ENCODE results near the gene STAT5B.
A peak's percentile ranks its signal among the peaks of the same experiment; 100 is the strongest.
"Not testable (repeated sequence)": the region's sequence is repeated elsewhere in the genome, so short reads cannot be mapped to it uniquely, and the experiment has no call there.

Gene STAT5B

DNA sequence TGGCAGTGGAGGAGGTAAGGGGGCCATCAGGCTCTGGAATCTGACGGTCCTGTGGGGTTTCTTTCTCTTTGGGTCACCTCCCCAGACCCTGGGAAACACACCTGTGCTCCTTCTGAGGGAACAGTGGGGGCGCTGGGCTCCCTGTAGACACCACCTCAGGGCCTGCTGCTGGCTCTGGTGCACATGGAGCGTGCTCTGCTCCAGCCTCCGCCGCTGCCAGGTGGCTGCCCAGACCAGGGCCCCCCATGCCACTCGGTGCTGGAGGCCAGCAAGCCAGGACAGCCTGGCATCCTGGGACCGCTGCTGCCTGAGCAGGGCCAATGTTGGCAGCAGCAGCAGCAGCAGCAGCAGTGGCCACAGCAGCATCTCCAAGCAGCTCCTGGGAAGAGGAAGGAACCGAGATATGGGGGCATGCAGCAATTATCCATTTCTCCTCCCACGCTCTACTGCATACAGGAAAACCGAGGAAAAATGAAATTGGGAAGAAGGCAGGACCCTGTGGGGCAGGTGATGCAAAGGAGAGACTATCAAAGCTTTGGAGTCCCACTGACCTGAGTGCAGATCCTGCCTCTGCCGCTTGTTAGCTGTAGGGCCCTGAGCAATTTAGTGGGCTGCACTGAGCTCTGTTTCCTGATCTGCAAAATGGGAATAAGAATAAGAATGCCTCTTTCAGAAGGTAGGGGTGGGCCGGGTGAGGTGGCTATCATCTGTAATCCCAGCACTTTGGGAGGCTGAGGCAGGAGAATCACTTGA is 82.8 kb downstream of the STAT5B start:
- no peak for DNase-seq (ENCODE audit: low spot score)

DNA sequence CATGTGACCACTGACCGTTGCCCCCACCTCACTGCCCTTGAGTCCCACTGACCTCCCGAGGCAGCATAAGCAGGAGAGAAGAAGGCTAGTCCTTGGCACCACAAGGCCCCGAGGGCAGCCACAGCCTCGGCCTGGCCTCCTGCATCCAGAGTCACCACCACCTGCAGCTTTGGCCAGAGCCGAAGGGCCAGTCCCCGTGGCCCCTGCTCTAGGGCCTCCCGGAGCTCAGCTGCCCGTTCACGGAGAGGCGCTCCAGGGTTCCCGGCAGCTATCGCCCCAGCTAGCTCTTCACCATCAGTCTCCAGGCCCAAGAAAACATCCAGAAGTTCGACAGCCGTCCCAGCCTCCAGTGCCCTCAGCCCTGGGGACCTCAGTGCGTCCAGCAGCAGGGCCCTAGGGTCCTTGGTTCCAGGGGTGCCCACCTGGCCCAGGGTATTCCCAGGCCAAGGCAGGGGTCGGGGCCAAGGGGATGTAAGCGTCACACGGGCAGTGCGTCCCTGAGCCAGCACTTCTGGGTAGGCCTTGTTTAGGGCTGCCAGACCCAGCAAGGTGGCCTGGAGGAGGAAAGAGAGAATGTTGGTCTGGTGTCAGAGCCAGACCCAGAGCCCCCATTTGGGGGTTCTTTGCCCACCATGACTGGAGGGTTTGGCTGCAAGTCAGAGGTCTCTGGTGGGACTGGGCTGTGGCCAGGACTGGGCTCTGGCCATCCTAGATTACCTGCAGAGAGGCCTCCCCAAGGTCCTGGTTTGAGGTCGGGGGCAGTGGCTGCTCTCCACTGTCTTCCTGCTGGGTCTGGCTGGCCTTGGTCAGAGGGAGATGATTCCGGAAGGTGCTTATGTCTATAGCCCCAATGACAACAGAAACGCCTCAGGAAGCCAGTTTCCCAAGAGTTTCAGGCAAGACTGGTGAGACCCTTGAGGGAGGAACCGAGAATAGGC is 83.7 kb downstream of the STAT5B start:
- DNase-seq (ENCODE audit: low spot score) = no peak

GRCh38 chr17:42191275-42191608 is 84.9 kb downstream of the STAT5B start:
- no peak for DNase-seq (ENCODE audit: low spot score)

DNA sequence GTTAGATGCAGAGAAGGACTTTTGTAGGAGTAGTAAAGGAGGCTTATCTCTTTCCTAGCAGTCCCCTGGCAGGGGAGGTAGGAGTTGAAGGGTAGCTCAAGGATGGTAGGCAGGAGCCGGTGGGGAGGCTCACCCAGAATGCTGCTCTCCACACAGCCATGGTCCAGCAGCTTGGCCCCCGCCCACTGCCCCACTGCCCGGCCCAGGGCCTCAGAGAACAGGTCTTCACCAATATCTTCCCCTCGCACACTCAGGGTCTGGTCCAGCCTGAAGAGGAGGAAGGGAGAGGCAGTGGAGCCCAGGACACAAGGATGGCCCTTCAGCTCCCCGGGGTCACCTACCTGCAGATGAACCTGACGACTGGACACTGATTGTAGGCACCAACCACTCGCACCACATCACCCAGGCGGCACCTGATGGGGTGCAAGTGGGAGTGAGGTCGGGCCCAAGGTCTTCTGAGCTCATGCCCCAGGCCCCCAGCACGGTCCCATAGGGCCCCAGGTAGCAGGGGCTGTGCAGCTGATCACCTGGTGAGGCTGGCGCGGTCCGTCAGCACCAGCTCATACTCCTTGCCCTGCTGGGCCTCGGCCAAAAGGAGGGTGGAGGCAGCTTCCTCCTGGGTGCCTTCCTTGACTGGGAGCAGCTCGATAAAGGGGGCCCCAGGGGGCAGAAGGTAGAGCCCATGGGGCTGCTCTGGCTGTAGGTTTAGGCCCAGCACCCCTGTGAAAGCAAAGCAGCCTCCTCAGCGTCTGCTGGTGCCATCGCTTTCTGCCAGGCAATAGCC is 85.5 kb downstream of the STAT5B start:
- no peak for DNase-seq (ENCODE audit: low spot score)

- DNase-seq (ENCODE audit: low spot score) = no peak
Observed at GRCh38 chr17:42189651-42189965, 86.6 kb downstream of the STAT5B start.

GRCh38 chr17:42188749-42189650 is 87.2 kb downstream of the STAT5B start:
- no peak for DNase-seq (ENCODE audit: low spot score)

- no peak for DNase-seq (ENCODE audit: low spot score)
Observed at GRCh38 chr17:42187833-42188232, 88.4 kb downstream of the STAT5B start.

GRCh38 chr17:42186191-42186590 is 90.0 kb downstream of the STAT5B start:
- not testable (repeated sequence) for DNase-seq (ENCODE audit: low spot score)

DNA sequence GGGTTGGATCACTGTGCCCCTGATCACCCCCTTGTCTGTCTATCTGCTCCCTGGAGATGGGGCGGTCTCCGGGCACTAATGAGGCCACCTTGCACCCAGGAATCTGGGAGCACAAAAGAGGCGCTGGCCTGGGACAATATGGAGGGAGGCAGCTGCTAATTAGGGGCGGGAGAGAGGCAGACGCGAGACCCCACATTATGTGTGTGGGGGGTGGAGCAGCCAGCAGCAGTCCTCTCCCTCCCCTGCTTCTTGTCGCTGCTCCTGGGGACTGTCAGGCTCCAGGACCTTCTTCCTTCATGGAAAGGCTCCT is 90.6 kb downstream of the STAT5B start:
- DNase-seq (ENCODE audit: low spot score) = no peak

DNA sequence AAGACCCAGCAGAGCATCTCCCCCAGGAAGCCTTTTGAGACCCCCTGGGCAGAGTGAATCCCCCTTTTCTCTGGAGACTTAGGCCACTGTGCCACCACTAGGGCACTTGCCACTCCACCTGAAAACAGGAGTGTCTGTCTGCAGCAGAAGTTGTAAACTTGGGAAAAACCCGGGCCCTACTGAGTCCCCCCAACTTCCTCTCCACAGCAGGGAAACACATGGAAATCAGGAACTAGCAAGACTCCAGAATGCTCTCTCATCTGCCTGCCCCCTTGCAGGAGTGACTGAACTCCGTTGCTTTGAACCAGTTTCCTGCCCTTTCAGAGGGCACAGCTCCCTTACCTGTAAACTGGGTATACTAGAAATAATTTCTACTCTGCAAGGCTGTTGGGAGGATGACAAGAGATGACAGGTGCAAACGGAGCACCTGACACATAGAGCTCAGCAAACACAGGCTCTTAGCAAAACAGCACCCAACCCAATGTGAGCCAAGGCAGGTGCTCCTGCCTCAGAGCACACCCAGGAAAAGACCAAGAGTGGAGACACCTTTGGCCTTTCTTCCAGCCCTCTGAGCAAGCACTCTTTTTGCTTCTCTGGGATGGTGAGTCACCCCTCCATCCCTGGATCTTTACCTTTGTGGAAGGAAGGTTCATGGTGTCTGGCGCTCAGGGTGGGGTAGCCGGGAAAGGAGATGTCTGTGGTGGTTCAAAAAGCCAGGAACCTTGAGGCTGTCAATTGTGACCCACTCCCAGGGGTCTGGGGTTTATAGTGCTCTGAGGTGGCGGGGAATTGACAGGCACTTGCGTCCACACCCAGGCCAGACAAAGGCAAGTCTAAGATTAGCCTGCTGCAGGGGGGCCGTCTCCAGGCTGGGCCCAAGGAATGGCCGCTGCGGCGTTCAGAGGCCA is 91.2 kb downstream of the STAT5B start, which contains the start of gene HCRT:
Gene HCRT (minus strand): TSS at position 740 of the 908 bp plus-strand sequence. CDS start 87 bp downstream, at position 653.
- DNase-seq (ENCODE audit: low spot score) = no peak

GRCh38 chr17:42183741-42184711 is 92.2 kb downstream of the STAT5B start:
- DNase-seq (ENCODE audit: low spot score) = peak; percentile 67

DNA sequence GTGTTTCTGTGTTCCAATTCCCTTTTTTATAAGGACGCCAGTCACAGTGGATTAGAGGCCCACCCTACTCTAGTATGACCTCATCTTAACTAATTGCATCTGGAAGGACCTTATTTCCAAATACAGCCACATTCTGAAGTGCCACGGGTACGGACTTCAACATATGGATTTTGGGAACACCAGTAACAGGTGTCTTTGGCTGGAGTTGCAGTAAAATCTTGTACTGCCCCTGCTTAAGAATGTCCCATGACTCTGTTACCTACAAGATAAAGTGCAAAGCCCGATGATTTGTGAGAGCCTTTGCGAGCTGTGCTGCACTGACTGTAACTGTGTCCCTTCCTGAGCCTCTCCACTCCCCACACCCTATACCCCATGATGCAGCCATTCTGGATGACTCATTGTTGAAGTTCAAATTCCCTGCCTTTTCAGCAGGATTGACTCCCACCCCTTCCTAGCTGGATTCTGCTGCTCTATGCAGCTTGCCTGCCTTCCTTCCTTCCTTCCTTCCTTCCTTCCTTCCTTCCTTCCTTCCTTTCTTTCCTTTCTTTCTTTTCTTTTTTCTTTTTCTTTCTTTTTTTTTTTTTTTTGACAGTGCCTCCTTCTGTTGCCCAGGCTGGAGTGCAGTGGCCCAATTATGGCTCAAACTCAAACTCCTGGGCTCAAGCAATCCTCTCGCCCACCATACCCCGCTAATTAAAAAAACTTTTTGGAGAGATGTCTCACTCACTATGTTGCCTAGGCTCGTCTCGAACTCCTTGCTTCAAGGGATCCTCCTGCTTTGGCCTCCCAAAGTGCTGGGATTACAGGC is 93.1 kb downstream of the STAT5B start:
- no peak for DNase-seq (ENCODE audit: low spot score)

GRCh38 chr17:42181851-42182207 is 94.4 kb downstream of the STAT5B start:
- no peak for DNase-seq (ENCODE audit: low spot score)

DNA sequence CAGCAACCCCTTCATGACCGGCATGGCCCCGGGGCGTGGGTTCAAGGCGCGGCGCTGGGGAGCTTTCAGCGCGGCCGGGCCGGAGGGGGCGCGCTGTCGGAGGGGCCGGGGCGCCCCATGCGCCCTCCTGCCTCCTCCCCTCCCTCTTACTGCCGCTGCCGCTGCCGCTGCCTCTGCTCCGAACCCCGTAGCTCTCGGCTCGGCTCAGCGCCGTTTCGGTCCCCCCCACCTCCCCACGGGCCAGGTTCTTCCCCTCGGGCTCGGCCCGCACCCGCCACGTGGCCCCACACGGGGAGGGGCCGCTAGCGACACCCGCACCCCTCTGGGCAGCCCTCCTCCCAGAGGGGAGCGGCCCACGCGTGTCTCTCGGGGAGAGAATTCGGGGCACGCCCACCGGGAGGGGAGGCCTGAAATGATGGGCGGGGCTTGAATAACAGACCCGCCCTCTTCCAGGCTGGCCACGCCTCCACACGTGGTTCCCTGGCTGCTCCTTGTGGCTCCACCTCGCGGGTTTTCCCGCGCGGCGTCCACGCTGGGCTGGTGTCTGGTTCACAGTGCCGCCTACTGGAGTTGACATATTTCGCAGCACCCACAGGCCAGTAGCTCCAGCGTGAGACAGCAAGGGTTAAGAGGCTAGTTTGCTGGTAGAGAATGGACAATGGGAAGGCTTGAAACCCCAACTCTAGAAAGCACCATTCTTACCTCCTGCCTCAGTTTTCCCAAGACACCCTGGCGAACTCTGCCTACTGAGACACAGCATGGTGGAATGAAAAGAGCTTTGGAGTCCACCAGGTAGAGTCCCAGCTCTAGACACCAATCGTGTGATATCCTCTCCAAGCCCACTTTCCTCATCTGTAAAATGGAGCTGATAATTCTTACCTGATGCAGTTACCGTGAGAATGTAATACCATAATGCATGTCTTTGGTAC is 95.0 kb downstream of the STAT5B start, which contains the start of gene KCNH4:
Gene KCNH4 (minus strand): TSS at position 221 of the 929 bp plus-strand sequence. CDS start 197 bp downstream, at position 24.
- DNase-seq (ENCODE audit: low spot score) = peak; percentile 84

DNA sequence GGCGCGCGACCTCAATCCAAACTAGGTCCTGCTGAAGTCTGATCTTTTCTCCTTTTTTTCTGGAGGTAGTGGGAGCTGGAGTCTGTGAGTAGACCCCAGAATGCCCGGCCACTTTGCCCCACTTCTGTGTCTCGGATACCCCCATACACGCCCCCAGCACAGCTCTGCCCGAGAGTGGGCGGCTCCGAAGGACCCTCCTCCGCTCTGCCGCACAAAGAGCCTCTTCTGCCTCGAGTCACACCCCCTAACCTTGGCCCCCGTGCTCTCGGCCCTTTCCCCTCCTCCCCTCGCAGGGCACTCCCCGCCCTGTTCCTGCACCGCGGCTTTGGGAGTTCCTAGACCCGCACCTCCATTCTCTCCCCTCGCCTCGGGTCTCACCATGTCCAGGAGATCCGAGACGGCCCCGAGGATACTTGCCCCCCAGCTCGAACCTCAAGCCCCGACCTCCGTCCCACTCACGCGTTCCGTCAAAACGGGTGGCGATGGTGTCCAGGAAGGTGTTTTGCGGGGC is 95.7 kb downstream of the STAT5B start:
- DNase-seq (ENCODE audit: low spot score) = no peak

GRCh38 chr17:42179911-42180410 is 96.2 kb downstream of the STAT5B start:
- DNase-seq (ENCODE audit: low spot score) = no peak

DNA sequence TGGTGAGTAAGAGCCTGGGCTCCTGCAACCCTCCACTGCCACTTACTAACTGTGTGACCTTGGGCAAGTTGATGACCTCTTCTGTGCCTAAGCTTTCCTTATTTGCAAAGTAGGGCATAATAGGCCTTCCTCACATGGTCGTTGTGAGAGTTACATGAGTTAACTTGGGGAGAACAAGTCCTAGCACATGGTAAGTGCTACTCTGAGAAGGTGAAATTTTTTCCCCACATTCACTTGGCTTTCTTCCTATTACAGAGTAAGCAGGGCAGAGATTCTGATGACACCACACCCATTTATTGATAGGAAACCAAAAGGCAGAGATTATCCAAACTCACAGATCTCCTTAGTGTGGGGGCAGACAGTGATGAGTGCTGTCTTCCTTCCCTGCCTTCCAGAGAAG is 96.9 kb downstream of the STAT5B start:
- DNase-seq (ENCODE audit: low spot score) = no peak

Measured in CD4-positive, alpha-beta T cell treated with Interleukin-6 at 100 ng/mL for 8 hours (primary cell).